H1 (cell line): ENCODE measurements around the gene CDH12. TPM values are rescaled to one million over a fixed set of nuclear protein-coding genes. Genes with fewer than 3 reads are reported as not detected.

Source experiments
- CTCF ChIA-PET: fragments of 300-600 bp; sonication (Branson Sonifier 250); formaldehyde crosslinking; loops from one replicate; lab custom pipeline; 2021; ENCODE audit not compliant: partially characterized antibody; lab: Charles Lee
- POLR2A ChIA-PET: fragments of 300-600 bp; sonication (Branson Sonifier 250); formaldehyde crosslinking; loops from one replicate; lab custom pipeline; 2021; ENCODE audit warnings: inconsistent platforms; ENCODE audit not compliant: partially characterized antibody; lab: Charles Lee
- DNase-seq, 2 experiments: peaks; one replicate each; pipeline versions ENCODE4 v3.0.0 to v3.0.0-alpha.2; 2010 to 2022; ENCODE audit warnings: low spot score in 2 of 2, low read depth in 1 of 2, mixed read lengths in 1 of 2
- FAIRE-seq: peaks from 2 replicates; lab custom pipeline; 2011; peaks lifted over from hg19 to GRCh38; lab: Jason Lieb, UNC
- H2AFZ ChIP-seq: 2 replicates; pipeline ENCODE4 v1.8.1; 2012; ENCODE audit warnings: low read length, inconsistent platforms
- H2AK5ac ChIP-seq: 2 replicates; pipeline ENCODE4 v1.6.1; 2013; ENCODE audit warnings: low read depth, low read length
- H2BK120ac ChIP-seq: replicated peaks from 2 replicates; pipeline ENCODE3; 2013; ENCODE audit warnings: low read depth, low read length, inconsistent platforms
- H2BK12ac ChIP-seq: 2 replicates; pipeline ENCODE4 v1.6.1; 2013; ENCODE audit warnings: low read depth, low read length
- H2BK15ac ChIP-seq: 2 replicates; pipeline ENCODE4 v1.6.1; 2013; ENCODE audit warnings: low read length
- H2BK20ac ChIP-seq: 2 replicates; pipeline ENCODE4 v1.6.1; 2013; ENCODE audit warnings: low read length
- H2BK5ac ChIP-seq: 2 replicates; pipeline ENCODE4 v1.6.1; 2013; ENCODE audit warnings: low read depth, low read length
- H3K14ac ChIP-seq: 2 replicates; pipeline ENCODE4 v1.6.1; 2013; ENCODE audit warnings: inconsistent platforms; ENCODE audit not compliant: insufficient read length
- H3K18ac ChIP-seq: 2 replicates; pipeline ENCODE4 v1.6.1; 2013; ENCODE audit warnings: low read length; ENCODE audit errors: extremely low read depth
- H3K23ac ChIP-seq: 2 replicates; pipeline ENCODE4 v1.6.1; 2013; ENCODE audit warnings: inconsistent platforms; ENCODE audit not compliant: insufficient read length
- H3K23me2 ChIP-seq: 2 replicates; pipeline ENCODE4 v1.6.1; 2013; ENCODE audit warnings: low read depth, low read length
- H3K27ac ChIP-seq: 2 replicates; pipeline ENCODE4 v1.6.1; 2011; ENCODE audit warnings: low read depth, low read length, inconsistent platforms
- H3K27me3 ChIP-seq, 4 experiments: replicated peaks in 1 of 4; 1 replicate in 1 of 4; 2 replicates in 3 of 4; pipeline versions ENCODE4 v1.6.1 to v1.8.1; 2011 to 2013; ENCODE audit warnings: low read length in 3 of 4, mild to moderate bottlenecking in 3 of 4, inconsistent platforms in 2 of 4, mixed read lengths in 2 of 4, moderate library complexity in 1 of 4; ENCODE audit not compliant: control insufficient read depth in 3 of 4, insufficient read depth in 3 of 4; ENCODE audit errors: extremely low read depth in 1 of 4
- H3K36me3 ChIP-seq, 4 experiments: 2 replicates each; pipeline versions ENCODE4 v1.6.1 to v1.8.1; 2011 to 2013; ENCODE audit warnings: mild to moderate bottlenecking in 4 of 4, low read length in 3 of 4, moderate library complexity in 2 of 4, control low read depth in 1 of 4, inconsistent platforms in 1 of 4; ENCODE audit not compliant: insufficient read depth in 4 of 4, control insufficient read depth in 2 of 4
- H3K4ac ChIP-seq: replicated peaks from 2 replicates; pipeline ENCODE3; 2013; ENCODE audit warnings: low read length, low read depth, mixed read lengths, inconsistent platforms; ENCODE audit not compliant: insufficient read length
- H3K4me1 ChIP-seq, 4 experiments: replicated peaks in 1 of 4; 1 replicate in 1 of 4; 2 replicates in 3 of 4; pipeline versions ENCODE4 v1.6.1 to v1.8.1; 2011 to 2013; ENCODE audit warnings: low read length in 3 of 4, inconsistent platforms in 2 of 4, mixed read lengths in 1 of 4; ENCODE audit not compliant: insufficient read depth in 4 of 4, control insufficient read depth in 3 of 4
- H3K4me2 ChIP-seq, 2 experiments: 2 replicates each; pipeline versions ENCODE4 v1.6.1 to v1.8.1; 2011 to 2013; ENCODE audit warnings: low read depth in 2 of 2, low read length in 2 of 2, control low read depth in 1 of 2, inconsistent platforms in 1 of 2, mild to moderate bottlenecking in 1 of 2; ENCODE audit not compliant: insufficient read depth in 1 of 2
- H3K4me3 ChIP-seq, 4 experiments: fragments of 200-600, 300-600 bp in 1 of 4; sonication (generic), shearing (Covaris generic), sonication (Bioruptor Twin) in 1 of 4; 2 replicates each; pipeline versions ENCODE4 v1.5.1 to v1.8.1; 2011 to 2016; ENCODE audit warnings: low read length in 4 of 4, low read depth in 3 of 4, control low read depth in 2 of 4, inconsistent platforms in 2 of 4, mild to moderate bottlenecking in 2 of 4, mixed read lengths in 1 of 4, moderate library complexity in 1 of 4; ENCODE audit not compliant: insufficient read depth in 2 of 4; ENCODE audit errors: extremely low read depth in 1 of 4
- H3K56ac ChIP-seq: replicated peaks from 2 replicates; pipeline ENCODE3; 2013; ENCODE audit warnings: low read depth, mild to moderate bottlenecking, mixed read lengths, low read length, inconsistent platforms; ENCODE audit not compliant: insufficient read length
- H3K79me1 ChIP-seq: 2 replicates; pipeline ENCODE4 v1.6.1; 2013; ENCODE audit warnings: low read depth, low read length, control low read depth
- H3K79me2 ChIP-seq, 2 experiments: 2 replicates each; pipeline versions ENCODE4 v1.6.1 to v1.8.1; 2012 to 2013; ENCODE audit warnings: low read length in 2 of 2, mild to moderate bottlenecking in 2 of 2, inconsistent platforms in 1 of 2; ENCODE audit not compliant: insufficient read depth in 2 of 2, control insufficient read depth in 1 of 2
- H3K9ac ChIP-seq, 4 experiments: replicated peaks in 1 of 4; 1 replicate in 1 of 4; 2 replicates in 3 of 4; pipeline versions ENCODE4 v1.6.1 to v1.8.1; 2011 to 2013; ENCODE audit warnings: low read depth in 3 of 4, low read length in 3 of 4, control low read depth in 2 of 4, mild to moderate bottlenecking in 2 of 4, moderate library complexity in 2 of 4, inconsistent platforms in 1 of 4; ENCODE audit errors: extremely low read depth in 1 of 4
- H3K9me3 ChIP-seq, 2 experiments: 2 replicates each; pipeline versions ENCODE4 v1.6.1 to v1.8.1; 2012 to 2013; ENCODE audit warnings: mild to moderate bottlenecking in 2 of 2, moderate library complexity in 2 of 2, control low read depth in 1 of 2, inconsistent platforms in 1 of 2, low read depth in 1 of 2, low read length in 1 of 2, mixed read lengths in 1 of 2; ENCODE audit not compliant: insufficient read depth in 2 of 2
- H4K20me1 ChIP-seq, 2 experiments: replicated peaks in 1 of 2; 2 replicates each; pipeline versions ENCODE3 to v1.8.1; 2011 to 2013; ENCODE audit warnings: inconsistent platforms in 2 of 2, low read length in 2 of 2, mild to moderate bottlenecking in 1 of 2; ENCODE audit not compliant: insufficient read depth in 2 of 2, control insufficient read depth in 1 of 2
- H4K5ac ChIP-seq: 2 replicates; pipeline ENCODE4 v1.6.1; 2013; ENCODE audit warnings: low read length, low read depth, mixed read lengths, inconsistent platforms; ENCODE audit not compliant: insufficient read length
- H4K8ac ChIP-seq: 2 replicates; pipeline ENCODE4 v1.8.0; 2013; ENCODE audit warnings: mild to moderate bottlenecking, moderate library complexity, low read length, inconsistent platforms; ENCODE audit not compliant: insufficient read depth; ENCODE audit errors: extremely low read depth
- H4K91ac ChIP-seq: replicated peaks from 2 replicates; pipeline ENCODE3; 2013; ENCODE audit warnings: low read length, mixed read lengths, inconsistent platforms; ENCODE audit not compliant: insufficient read length
- CEBPB ChIP-seq: IDR thresholded peaks from 2 replicates; pipeline ENCODE4 v1.6.1; 2012; ENCODE audit warnings: low read depth, low read length
- CHD2 ChIP-seq: IDR thresholded peaks from 2 replicates; pipeline ENCODE4 v1.6.1; 2012; ENCODE audit warnings: low read length, improper control_type of control experiment
- JUN ChIP-seq: IDR thresholded peaks from 2 replicates; pipeline ENCODE4 v1.6.1; 2011; ENCODE audit warnings: low read depth, mild to moderate bottlenecking, improper control_type of control experiment, low read length
- POLR2A ChIP-seq, 2 experiments: IDR thresholded peaks; 1 replicate in 1 of 2; 2 replicates in 1 of 2; pipeline ENCODE4 v1.6.1; 2011; ENCODE audit warnings: low read depth in 2 of 2, low read length in 2 of 2, mild to moderate bottlenecking in 2 of 2; ENCODE audit errors: control extremely low read depth in 1 of 2
- USF2 ChIP-seq: IDR thresholded peaks from 2 replicates; pipeline ENCODE4 v1.6.1; 2011; ENCODE audit warnings: low read length, improper control_type of control experiment
- WGBS, 2 experiments: shearing (Covaris generic) in 1 of 2; methylation state at CpG; one replicate each; pipeline versions ENCODE4 v1.1.6 to v1.1.7; 2013 to 2015; ENCODE audit warnings: low lambda C conversion rate in 2 of 2, mixed read lengths in 2 of 2, inconsistent platforms in 1 of 2, low coverage in 1 of 2, missing lambda C conversion rate in 1 of 2; ENCODE audit not compliant: insufficient replicate concordance in 2 of 2, insufficient coverage in 1 of 2, insufficient read length in 1 of 2; ENCODE audit errors: extremely low coverage in 1 of 2, missing lambda C conversion rate in 1 of 2; 5-methylcytosine and 5-hydroxymethylcytosine counted together
- polyA plus RNA-seq, 7 experiments: library from polyadenylated mRNA; depleted of rRNA in 3 of 7; stranded (reverse) in 5 of 7; unstranded in 2 of 7; fragments of >200 nt in 5 of 7; fragments of 200-250 nt in 2 of 7; gene quantifications; 1 replicate in 5 of 7; 2 replicates in 1 of 7; 4 replicates in 1 of 7; pipeline versions ENCODE4 v1.2.1 to v1.2.3, GENCODE V29; 2011 to 2013; ENCODE audit warnings: missing spikeins in 2 of 7, mixed read lengths in 2 of 7
- total RNA-seq: library from RNA; stranded (reverse); fragmentation: NEBNext Ultra II Directional; extraction: Animal tissue kit (Norgen Biotek cat#: 25700); gene quantifications from 2 replicates; pipeline ENCODE4 v1.2.1, GENCODE V29; 2021

The CDH12 gene
- total and polyA plus RNA-seq, 2 of the 8 experiments (the other 6 are each of a cell fraction or from before 2014, with no cell fraction given), result 0.03 TPM; not detected in 1

GRCh38 chr5:22892441-22892840 is 39.3 kb upstream of the CDH12 start:
- Histone ChIP-seq H3K14ac (no peak overlapping the region), H3K9me3 (no peaks in the 10 kb centered on the region), H2AFZ (no peak overlapping the region), H2AK5ac (no peak overlapping the region), H3K4me2 (no peak overlapping the region), H2BK12ac (no peak overlapping the region), H2BK15ac (no peak overlapping the region), H3K23ac (no peak overlapping the region), H3K4ac (no peak overlapping the region), H3K36me3 (no peaks in the 10 kb centered on the region), H4K20me1 (no peaks in the 10 kb centered on the region), H3K4me3 (no peak overlapping the region), H3K18ac (no peak overlapping the region), H2BK20ac (no peak overlapping the region), H3K9ac (no peak overlapping the region), H3K27me3 (no peaks in the 10 kb centered on the region), H4K5ac (no peak overlapping the region), H3K23me2 (no peaks in the 10 kb centered on the region), H4K8ac (no peak overlapping the region), H2BK120ac (no peak overlapping the region), H3K56ac (no peak overlapping the region), H3K4me1 (no peaks in the 10 kb centered on the region), H4K91ac (no peak overlapping the region), H2BK5ac (no peak overlapping the region), H3K27ac (no peak overlapping the region), H3K79me1 (no peaks in the 10 kb centered on the region), H3K79me2 (no peaks in the 10 kb centered on the region)
- 95% methylated on average over 4 of the region's 4 CpGs; no CpG with 5 or more reads in 1 of the 2 experiments for WGBS, 2 experiments
- POLR2A ChIA-PET, result no interaction called here
- CTCF ChIA-PET, result no interaction called here
- FAIRE-seq (no peak), DNase-seq (no peak)
- TF ChIP-seq CEBPB, result no peak
- TF ChIP-seq JUN, result no peak
- TF ChIP-seq CHD2, result no peak
- no peak for TF ChIP-seq USF2
- TF ChIP-seq POLR2A (IDR thresholded peaks at IDR 0.05; ENCODE audit: control extremely low read depth in 1 of 2, low read depth in 2 of 2, low read length in 2 of 2), result no peak
